SK-N-SH treated with all-trans-retinoic acid at 6 μM for 48 hours (cell line): ENCODE results near the gene NUP214.
"Not testable (repeated sequence)": the region's sequence is repeated elsewhere in the genome, so short reads cannot be mapped to it uniquely, and the experiment has no call there.

Experiments used
- ATAC-seq: fragments of 200-7000 bp; cut with Tn5 transposase; 3 replicates; pipeline ENCODE4 v1.9.1; 2020; ENCODE audit warnings: mild to moderate bottlenecking, moderate library complexity
- ARNTL ChIP-seq: fragments of 450-650 bp; formaldehyde crosslinking; IDR thresholded peaks from 2 replicates; pipeline ENCODE4 v1.5.0; 2020; ENCODE audit warnings: low read depth, mild to moderate bottlenecking, moderate library complexity, borderline replicate concordance
- BACH2 ChIP-seq: fragments of 250-450 bp; sonication (Bioruptor Pico); IDR thresholded peaks from 2 replicates; pipeline ENCODE4 v1.9.0; 2021; ENCODE audit warnings: mild to moderate bottlenecking, borderline replicate concordance
- CSDC2 ChIP-seq: fragments of 250-450 bp; sonication (Bioruptor Pico); IDR thresholded peaks from 2 replicates; pipeline ENCODE4 v1.5.0; 2020; ENCODE audit warnings: mild to moderate bottlenecking, moderate library complexity
- ESRRG ChIP-seq: fragments of 250-450 bp; sonication (Bioruptor Pico); IDR thresholded peaks from 2 replicates; pipeline ENCODE4 v1.6.1; 2021; ENCODE audit warnings: mild to moderate bottlenecking
- GLIS3 ChIP-seq: fragments of 250-450 bp; sonication (Bioruptor Pico); IDR thresholded peaks from 2 replicates; pipeline ENCODE4 v1.5.0; 2020; ENCODE audit warnings: mild to moderate bottlenecking, moderate library complexity
- ISL1 ChIP-seq: fragments of 250-450 bp; sonication (Bioruptor Pico); IDR thresholded peaks from 2 replicates; pipeline ENCODE4 v2.1.2; 2022; ENCODE audit warnings: mild to moderate bottlenecking, moderate library complexity
- OSR1 ChIP-seq: fragments of 250-450 bp; sonication (Bioruptor Pico); IDR thresholded peaks from 2 replicates; pipeline ENCODE4 v1.8.0; 2022; ENCODE audit warnings: moderate library complexity, mild to moderate bottlenecking, inconsistent platforms
- PPARA ChIP-seq: fragments of 250-450 bp; sonication (Bioruptor Pico); IDR thresholded peaks from 2 replicates; pipeline ENCODE4 v1.5.0; 2020; ENCODE audit warnings: mild to moderate bottlenecking, borderline replicate concordance
- RARB ChIP-seq: fragments of 250-450 bp; sonication (Bioruptor Pico); IDR thresholded peaks from 2 replicates; pipeline ENCODE4 v1.8.0; 2021; ENCODE audit warnings: mild to moderate bottlenecking, moderate library complexity
- SNAI2 ChIP-seq: fragments of 250-450 bp; sonication (Bioruptor Pico); IDR thresholded peaks from 2 replicates; pipeline ENCODE4 v1.5.0; 2020; ENCODE audit warnings: mild to moderate bottlenecking, moderate library complexity
- TCF4 ChIP-seq: fragments of 250-450 bp; sonication (Bioruptor Pico); IDR thresholded peaks from 2 replicates; pipeline ENCODE4 v1.8.0; 2021; ENCODE audit warnings: mild to moderate bottlenecking, moderate library complexity, borderline replicate concordance
- TOX ChIP-seq: fragments of 250-450 bp; sonication (Bioruptor Pico); IDR thresholded peaks from 2 replicates; pipeline ENCODE4 v1.8.0; 2021; ENCODE audit warnings: mild to moderate bottlenecking, moderate library complexity, borderline replicate concordance
- ZC3H10 ChIP-seq: fragments of 250-450 bp; sonication (Bioruptor Pico); IDR thresholded peaks from 2 replicates; pipeline ENCODE4 v1.5.1; 2021; ENCODE audit warnings: mild to moderate bottlenecking, moderate library complexity
- ZFP3 ChIP-seq: fragments of 250-450 bp; sonication (Bioruptor Pico); IDR thresholded peaks from 2 replicates; pipeline ENCODE4 v1.5.0; 2020; ENCODE audit warnings: mild to moderate bottlenecking, moderate library complexity
- ZFP30 ChIP-seq: fragments of 450-650 bp; formaldehyde crosslinking; IDR thresholded peaks from 2 replicates; pipeline ENCODE4 v1.5.0; 2022; ENCODE audit warnings: mild to moderate bottlenecking, moderate library complexity
- ZNF565 ChIP-seq: fragments of 450-650 bp; formaldehyde crosslinking; conservative IDR thresholded peaks from 2 replicates; pipeline ENCODE4 v1.5.0; 2020; ENCODE audit warnings: low read depth, mild to moderate bottlenecking, moderate library complexity
- ZNF70 ChIP-seq: fragments of 450-650 bp; formaldehyde crosslinking; IDR thresholded peaks from 2 replicates; pipeline ENCODE4 v1.5.0; 2020; ENCODE audit warnings: mild to moderate bottlenecking, moderate library complexity
- ZNF8 ChIP-seq: fragments of 450-650 bp; formaldehyde crosslinking; IDR thresholded peaks from 2 replicates; pipeline ENCODE4 v1.5.0; 2020; ENCODE audit warnings: mild to moderate bottlenecking, moderate library complexity
- TF ChIP-seq, protein P1 (sequence below): fragments of 250-450 bp; sonication (Bioruptor Pico); IDR thresholded peaks from 2 replicates; pipeline ENCODE4 v1.8.0; 2021; ENCODE audit warnings: low read depth, mild to moderate bottlenecking, moderate library complexity, borderline replicate concordance
- TF ChIP-seq, protein P2 (sequence below): fragments of 250-450 bp; sonication (Bioruptor Pico); IDR thresholded peaks from 2 replicates; pipeline ENCODE4 v1.5.1; 2021; ENCODE audit warnings: mild to moderate bottlenecking, moderate library complexity
- TF ChIP-seq, protein P3 (sequence below): fragments of 250-450 bp; sonication (Bioruptor Pico); IDR thresholded peaks from 2 replicates; pipeline ENCODE4 v1.5.0; 2020; ENCODE audit warnings: mild to moderate bottlenecking, moderate library complexity
- TF ChIP-seq, protein P4 (sequence below): fragments of 250-450 bp; sonication (Bioruptor Pico); IDR thresholded peaks from 2 replicates; pipeline ENCODE4 v1.8.0; 2020; ENCODE audit warnings: mild to moderate bottlenecking, moderate library complexity, borderline replicate concordance
- TF ChIP-seq, protein P5 (sequence below): fragments of 250-450 bp; sonication (Bioruptor Pico); IDR thresholded peaks from 2 replicates; pipeline ENCODE4 v1.5.1; 2020; ENCODE audit warnings: low read depth, mild to moderate bottlenecking, moderate library complexity

Gene NUP214

DNA sequence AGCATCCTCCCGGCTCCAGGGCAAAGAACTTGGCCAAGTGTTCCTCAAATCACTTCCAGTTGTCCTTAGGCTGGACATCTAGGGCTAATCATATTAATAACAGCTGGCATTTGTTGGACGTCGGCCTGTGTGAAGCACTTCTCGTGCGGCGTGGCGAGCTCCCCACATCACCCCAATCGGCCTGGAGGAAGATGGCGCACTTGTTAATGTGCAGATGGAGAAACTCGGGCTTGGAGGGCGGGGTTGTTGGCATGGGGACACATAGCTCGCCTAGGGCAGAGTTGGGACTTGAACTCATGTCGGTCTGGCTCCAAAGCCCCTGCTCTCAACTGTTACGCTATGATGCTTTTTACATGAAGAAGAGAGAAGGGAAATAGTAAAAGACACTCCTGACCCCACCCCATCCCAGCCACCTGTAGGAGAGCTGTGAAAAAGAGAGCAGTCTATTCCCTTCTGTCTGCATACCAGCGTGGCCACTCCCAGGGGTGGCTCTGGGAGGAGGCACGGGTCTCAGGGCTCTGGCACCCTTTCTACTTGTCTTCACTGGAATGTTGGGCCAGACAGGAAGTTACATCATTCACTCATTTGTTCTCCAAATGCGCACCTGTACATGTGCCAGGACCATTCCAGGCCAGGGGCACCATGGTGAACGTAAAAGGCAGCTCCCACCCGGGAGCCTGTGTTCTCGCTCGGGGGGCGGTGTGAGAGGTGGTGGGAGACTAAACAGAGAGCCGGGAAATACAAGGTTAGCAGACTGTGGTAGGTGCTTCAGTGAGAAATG lies 12.8 kb upstream of the NUP214 start:
- ATAC-seq = no peak

DNA sequence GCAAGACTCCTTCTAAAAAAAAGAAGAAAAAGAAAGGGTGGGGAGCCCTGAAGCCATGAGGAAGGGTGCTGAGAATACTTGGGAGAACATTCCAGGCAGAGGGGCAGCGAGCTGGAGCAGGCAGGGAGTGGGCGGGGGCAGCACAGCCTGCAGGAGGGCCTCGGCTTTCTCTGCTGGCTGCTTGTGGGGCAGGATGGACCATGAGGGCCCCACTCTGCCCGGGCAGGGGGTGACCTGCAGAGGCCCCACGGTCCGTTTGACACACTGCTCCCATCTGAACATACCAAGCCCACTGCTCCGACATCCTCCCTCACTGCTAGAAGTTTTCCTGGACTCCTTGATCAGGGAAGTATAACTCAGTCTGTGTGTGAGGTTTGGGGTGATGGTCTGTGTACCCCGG lies 11.7 kb upstream of the NUP214 start:
- no peak; the same call in 2 of the 3 replicates for ATAC-seq
- TF ChIP-seq ZC3H10 (no peak), GLIS3 (CRISPR knock-in tag) (no peak), ZNF8 (no peak), TCF4 (CRISPR knock-in tag) (no peak), CSDC2 (CRISPR knock-in tag) (no peak), ESRRG (CRISPR knock-in tag) (no peak), ISL1 (CRISPR knock-in tag) (no peak), SNAI2 (CRISPR knock-in tag) (no peak), ZFP3 (no peak), BACH2 (CRISPR knock-in tag) (no peak), RARB (CRISPR knock-in tag) (no peak)
- TF ChIP-seq, protein P1, sequence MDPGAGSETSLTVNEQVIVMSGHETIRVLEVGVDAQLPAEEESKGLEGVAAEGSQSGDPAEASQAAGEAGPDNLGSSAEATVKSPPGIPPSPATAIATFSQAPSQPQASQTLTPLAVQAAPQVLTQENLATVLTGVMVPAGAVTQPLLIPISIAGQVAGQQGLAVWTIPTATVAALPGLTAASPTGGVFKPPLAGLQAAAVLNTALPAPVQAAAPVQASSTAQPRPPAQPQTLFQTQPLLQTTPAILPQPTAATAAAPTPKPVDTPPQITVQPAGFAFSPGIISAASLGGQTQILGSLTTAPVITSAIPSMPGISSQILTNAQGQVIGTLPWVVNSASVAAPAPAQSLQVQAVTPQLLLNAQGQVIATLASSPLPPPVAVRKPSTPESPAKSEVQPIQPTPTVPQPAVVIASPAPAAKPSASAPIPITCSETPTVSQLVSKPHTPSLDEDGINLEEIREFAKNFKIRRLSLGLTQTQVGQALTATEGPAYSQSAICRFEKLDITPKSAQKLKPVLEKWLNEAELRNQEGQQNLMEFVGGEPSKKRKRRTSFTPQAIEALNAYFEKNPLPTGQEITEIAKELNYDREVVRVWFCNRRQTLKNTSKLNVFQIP = no peak

More for the DNA sequence above, 12.8 kb upstream of the NUP214 start:
- TF ChIP-seq RARB (CRISPR knock-in tag) = no peak

DNA sequence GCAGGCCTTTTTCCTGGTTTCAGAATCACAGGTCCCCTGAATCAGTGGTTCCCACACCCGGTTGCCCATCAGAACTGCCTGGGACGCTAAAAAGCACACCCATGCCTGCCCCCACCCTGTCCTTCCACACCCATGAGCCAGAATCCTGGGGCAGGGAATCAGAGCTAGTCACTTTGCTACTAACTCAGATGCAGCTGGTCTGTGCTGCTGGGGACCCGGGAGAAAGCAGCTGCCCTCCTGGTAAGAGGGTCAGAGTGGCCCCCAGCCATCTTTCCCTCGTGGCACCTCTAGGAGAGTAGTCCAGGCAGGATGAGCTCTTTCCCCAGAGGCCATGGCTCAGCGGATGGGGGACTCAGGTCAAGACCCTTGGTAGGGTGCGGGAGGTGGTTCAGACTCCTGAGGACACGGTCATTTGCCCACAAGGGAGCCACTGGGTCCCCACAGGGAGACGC lies 11.3 kb upstream of the NUP214 start:
- TF ChIP-seq ARNTL = no peak
- TF ChIP-seq ZNF8 = no peak
- no peak for TF ChIP-seq TOX (CRISPR knock-in tag)
- TF ChIP-seq, protein P2, sequence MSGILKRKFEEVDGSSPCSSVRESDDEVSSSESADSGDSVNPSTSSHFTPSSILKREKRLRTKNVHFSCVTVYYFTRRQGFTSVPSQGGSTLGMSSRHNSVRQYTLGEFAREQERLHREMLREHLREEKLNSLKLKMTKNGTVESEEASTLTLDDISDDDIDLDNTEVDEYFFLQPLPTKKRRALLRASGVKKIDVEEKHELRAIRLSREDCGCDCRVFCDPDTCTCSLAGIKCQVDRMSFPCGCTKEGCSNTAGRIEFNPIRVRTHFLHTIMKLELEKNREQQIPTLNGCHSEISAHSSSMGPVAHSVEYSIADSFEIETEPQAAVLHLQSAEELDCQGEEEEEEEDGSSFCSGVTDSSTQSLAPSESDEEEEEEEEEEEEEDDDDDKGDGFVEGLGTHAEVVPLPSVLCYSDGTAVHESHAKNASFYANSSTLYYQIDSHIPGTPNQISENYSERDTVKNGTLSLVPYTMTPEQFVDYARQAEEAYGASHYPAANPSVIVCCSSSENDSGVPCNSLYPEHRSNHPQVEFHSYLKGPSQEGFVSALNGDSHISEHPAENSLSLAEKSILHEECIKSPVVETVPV (CRISPR knock-in tag) = no peak
- no peak for TF ChIP-seq ZNF565 (CRISPR knock-in tag)
- TF ChIP-seq BACH2 (CRISPR knock-in tag) = no peak
- TF ChIP-seq, protein P3, sequence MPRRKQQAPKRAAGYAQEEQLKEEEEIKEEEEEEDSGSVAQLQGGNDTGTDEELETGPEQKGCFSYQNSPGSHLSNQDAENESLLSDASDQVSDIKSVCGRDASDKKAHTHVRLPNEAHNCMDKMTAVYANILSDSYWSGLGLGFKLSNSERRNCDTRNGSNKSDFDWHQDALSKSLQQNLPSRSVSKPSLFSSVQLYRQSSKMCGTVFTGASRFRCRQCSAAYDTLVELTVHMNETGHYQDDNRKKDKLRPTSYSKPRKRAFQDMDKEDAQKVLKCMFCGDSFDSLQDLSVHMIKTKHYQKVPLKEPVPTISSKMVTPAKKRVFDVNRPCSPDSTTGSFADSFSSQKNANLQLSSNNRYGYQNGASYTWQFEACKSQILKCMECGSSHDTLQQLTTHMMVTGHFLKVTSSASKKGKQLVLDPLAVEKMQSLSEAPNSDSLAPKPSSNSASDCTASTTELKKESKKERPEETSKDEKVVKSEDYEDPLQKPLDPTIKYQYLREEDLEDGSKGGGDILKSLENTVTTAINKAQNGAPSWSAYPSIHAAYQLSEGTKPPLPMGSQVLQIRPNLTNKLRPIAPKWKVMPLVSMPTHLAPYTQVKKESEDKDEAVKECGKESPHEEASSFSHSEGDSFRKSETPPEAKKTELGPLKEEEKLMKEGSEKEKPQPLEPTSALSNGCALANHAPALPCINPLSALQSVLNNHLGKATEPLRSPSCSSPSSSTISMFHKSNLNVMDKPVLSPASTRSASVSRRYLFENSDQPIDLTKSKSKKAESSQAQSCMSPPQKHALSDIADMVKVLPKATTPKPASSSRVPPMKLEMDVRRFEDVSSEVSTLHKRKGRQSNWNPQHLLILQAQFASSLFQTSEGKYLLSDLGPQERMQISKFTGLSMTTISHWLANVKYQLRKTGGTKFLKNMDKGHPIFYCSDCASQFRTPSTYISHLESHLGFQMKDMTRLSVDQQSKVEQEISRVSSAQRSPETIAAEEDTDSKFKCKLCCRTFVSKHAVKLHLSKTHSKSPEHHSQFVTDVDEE = no peak
- no peak for TF ChIP-seq CSDC2 (CRISPR knock-in tag)
- TF ChIP-seq, protein P4, sequence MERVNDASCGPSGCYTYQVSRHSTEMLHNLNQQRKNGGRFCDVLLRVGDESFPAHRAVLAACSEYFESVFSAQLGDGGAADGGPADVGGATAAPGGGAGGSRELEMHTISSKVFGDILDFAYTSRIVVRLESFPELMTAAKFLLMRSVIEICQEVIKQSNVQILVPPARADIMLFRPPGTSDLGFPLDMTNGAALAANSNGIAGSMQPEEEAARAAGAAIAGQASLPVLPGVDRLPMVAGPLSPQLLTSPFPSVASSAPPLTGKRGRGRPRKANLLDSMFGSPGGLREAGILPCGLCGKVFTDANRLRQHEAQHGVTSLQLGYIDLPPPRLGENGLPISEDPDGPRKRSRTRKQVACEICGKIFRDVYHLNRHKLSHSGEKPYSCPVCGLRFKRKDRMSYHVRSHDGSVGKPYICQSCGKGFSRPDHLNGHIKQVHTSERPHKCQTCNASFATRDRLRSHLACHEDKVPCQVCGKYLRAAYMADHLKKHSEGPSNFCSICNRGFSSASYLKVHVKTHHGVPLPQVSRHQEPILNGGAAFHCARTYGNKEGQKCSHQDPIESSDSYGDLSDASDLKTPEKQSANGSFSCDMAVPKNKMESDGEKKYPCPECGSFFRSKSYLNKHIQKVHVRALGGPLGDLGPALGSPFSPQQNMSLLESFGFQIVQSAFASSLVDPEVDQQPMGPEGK (CRISPR knock-in tag) = no peak
- no peak for TF ChIP-seq ZNF70 (CRISPR knock-in tag)
- TF ChIP-seq, protein P5, sequence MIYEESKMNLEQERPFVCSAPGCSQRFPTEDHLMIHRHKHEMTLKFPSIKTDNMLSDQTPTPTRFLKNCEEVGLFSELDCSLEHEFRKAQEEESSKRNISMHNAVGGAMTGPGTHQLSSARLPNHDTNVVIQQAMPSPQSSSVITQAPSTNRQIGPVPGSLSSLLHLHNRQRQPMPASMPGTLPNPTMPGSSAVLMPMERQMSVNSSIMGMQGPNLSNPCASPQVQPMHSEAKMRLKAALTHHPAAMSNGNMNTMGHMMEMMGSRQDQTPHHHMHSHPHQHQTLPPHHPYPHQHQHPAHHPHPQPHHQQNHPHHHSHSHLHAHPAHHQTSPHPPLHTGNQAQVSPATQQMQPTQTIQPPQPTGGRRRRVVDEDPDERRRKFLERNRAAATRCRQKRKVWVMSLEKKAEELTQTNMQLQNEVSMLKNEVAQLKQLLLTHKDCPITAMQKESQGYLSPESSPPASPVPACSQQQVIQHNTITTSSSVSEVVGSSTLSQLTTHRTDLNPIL (CRISPR knock-in tag) = no peak
- TF ChIP-seq ZFP3 = no peak
- TF ChIP-seq, protein P1 = no peak
- TF ChIP-seq RARB (CRISPR knock-in tag) = no peak
- TF ChIP-seq ZFP30 (CRISPR knock-in tag) = no peak
- TF ChIP-seq TCF4 (CRISPR knock-in tag) = no peak
- TF ChIP-seq PPARA = no peak
- no peak for TF ChIP-seq SNAI2 (CRISPR knock-in tag)
- TF ChIP-seq OSR1 = no peak
- no peak; the same call in 2 of the 3 replicates for ATAC-seq

DNA sequence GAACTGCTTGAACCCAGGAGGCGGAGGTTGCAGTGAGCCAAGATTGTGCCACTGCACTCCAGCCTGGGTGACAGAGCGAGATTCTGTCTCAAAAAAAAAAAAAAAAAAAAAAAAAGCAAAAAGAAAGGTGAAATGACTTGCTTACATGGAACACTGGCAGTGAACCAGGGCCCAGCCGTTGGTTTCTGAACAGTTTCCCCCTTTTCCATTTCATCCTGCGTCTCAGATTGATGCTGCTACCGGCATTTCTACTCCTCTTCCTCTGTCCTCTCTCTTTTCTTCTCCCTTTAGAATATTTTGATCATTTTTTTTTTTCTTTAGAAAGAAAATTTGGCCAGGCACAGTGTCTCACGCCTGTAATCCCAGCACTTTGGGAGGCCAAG lies 10.0 kb upstream of the NUP214 start:
- not testable (repeated sequence) for ATAC-seq
